HG02840 (cell line): Measurements from ENCODE around the gene CEP78.
A peak's percentile ranks its signal among the peaks of the same experiment; 100 is the strongest.
"Not testable (repeated sequence)": the region's sequence is repeated elsewhere in the genome, so short reads cannot be mapped to it uniquely, and the experiment has no call there.

Experiments used
- ATAC-seq: cut with Tn5 transposase; IDR thresholded peaks from one replicate; pipeline ENCODE4 v1.9.1; 2021; ENCODE audit warnings: mild to moderate bottlenecking, moderate library complexity, moderate number of reproducible peaks; ENCODE audit not compliant: unreplicated experiment, low FRiP score

Gene CEP78

GRCh38 chr9:78280982-78281668 lies 45.2 kb downstream of the CEP78 start:
- ATAC-seq = no peak

DNA sequence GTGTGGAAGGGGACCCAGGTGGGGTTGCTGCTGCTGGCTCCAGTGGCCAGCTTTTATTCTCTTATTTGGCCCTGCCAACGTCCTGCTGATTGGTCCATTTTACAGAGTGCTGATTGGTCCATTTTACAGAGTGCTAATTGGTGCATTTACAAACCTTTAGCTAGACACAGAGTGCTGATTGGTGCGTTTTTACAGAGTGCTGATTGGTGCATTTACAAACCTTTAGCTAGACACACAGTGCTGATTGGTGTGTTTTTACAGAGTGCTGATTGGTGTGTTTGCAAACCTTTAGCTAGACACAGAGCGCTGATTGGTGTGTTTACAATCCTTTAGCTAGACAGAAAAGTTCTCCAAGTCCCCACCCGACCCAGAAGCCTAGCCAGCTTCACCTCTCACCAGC lies 48.3 kb downstream of the CEP78 start:
- ATAC-seq = not testable (repeated sequence)

- no peak for ATAC-seq
Observed at GRCh38 chr9:78286125-78286524, 50.2 kb downstream of the CEP78 start.

GRCh38 chr9:78286946-78287388 lies 51.1 kb downstream of the CEP78 start:
- ATAC-seq = no peak

DNA sequence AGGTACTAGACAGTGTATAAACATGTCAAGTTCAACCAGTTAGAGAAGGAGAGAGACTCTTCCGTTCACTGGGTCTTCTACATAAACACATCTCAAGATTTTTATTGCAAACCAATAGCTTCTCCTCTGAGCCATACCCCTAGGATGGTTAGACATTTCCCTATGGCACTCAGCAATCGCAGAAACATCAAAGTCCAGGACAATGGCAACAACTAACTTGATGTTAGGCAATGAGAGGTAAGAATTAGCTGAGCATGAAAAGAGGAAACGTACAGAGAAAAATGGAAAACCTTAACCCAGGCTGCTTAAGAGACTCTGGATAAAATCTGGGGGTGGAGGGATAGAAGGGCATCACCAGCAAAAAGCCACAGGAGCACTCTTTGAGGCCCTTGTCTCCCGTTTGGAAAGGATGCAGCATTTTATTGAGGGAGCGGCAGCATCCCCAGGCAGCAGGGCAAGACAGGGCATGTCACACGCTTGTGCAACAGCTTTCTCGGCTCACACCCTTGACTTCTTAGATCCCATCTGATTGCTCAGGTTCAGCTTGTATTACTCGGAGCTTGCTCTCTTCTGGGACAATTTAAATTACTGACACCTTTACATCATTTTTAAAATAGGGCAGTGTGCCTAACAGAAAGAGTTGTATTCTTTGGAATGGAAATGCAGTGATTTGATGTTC lies 52.5 kb downstream of the CEP78 start:
- ATAC-seq = no peak

- no peak for ATAC-seq
Observed at GRCh38 chr9:78289474-78289873, 53.6 kb downstream of the CEP78 start.

DNA sequence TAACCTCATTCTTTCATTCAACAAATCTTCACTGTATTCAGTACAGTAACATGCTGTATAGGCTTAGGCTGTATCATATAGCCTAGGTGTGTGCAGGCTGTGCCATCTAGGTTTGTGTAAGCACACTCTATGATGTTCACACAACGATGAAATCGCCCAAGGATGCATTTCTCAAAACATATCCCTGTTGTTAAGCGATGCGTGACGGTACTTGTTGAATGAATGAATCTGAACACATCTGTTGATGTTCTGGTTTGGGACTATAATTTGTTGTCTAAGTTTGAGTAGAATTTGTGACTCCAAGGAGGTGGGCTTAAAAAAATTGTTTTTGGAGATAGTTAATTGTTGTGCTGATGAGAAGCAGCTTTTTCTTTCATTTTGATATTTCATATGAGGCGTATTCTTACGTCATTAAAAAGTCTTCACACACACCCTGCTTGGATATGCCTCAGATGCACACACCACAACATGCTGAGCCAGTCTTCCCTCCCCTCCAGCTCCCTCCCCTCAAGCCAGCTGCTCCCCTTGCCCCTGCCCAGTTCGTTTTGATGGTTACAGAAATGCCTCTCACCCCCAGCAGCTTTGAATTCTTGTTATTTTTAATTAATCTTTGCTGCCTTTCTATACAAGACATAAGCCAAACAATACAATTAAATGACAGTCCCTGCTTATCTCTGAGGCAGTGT lies 55.5 kb downstream of the CEP78 start:
- no peak for ATAC-seq

GRCh38 chr9:78292026-78292425 lies 56.2 kb downstream of the CEP78 start:
- ATAC-seq = no peak

DNA sequence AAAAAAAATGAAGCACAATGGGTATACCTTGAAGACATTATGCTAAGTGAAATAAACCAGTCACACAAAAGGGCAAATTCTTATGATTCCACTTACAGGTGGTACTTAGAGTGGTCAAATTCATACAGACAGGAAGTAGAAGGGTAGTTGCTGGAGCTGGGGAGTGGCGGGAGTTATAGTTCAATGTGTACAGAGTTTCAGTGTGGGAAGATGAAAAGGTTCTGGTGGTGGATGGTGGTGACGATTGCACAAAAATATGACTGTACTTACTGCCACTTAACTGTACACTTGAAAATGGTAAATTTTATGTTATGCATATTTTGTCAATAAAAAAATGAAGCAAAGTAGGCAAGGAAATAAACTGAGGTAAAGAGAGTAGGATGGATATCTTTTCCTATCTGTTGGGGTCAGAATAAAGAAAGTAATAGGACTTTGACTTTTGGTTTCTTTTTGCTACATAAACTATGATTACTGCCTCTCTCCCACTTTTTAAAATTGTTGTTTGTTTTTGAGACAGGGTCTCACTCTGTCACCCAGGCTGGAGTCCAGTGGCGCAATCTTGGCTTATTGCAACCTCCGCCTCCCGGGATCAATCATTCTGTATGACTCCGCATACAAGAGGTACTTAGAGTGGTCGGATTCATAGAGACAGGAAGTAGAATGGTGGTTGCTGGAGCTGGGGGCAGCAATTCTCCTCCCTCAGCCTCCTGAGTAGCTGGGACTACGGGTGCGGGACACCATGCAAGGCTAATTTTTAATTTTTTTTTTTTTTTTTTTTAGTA lies 57.0 kb downstream of the CEP78 start:
- no peak for ATAC-seq

- ATAC-seq = no peak
Observed at GRCh38 chr9:78294290-78295176, 58.7 kb downstream of the CEP78 start.

- ATAC-seq = no peak
Observed at GRCh38 chr9:78295177-78295575, 59.3 kb downstream of the CEP78 start.

DNA sequence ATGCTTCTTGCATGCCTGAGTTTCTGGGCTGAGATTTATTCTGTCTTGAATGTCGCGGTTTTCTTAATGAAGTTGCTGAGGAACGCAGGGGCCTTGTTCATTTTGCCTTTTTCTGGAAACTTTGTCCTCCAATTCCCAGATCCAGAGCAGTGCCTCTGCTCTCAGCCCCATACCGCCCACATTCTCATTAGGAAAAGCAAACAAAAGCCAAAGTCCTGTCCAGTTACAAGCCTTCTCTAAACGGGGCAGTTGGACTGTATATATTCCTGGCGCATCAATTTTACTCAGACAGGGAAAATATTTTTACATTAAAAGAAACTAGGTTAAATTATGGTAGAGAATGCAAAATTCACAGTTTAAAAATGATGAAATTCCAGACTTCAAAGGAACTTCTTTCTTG lies 59.9 kb downstream of the CEP78 start:
- no peak for ATAC-seq

- ATAC-seq = no peak
Observed at GRCh38 chr9:78296201-78296892, 60.5 kb downstream of the CEP78 start.

DNA sequence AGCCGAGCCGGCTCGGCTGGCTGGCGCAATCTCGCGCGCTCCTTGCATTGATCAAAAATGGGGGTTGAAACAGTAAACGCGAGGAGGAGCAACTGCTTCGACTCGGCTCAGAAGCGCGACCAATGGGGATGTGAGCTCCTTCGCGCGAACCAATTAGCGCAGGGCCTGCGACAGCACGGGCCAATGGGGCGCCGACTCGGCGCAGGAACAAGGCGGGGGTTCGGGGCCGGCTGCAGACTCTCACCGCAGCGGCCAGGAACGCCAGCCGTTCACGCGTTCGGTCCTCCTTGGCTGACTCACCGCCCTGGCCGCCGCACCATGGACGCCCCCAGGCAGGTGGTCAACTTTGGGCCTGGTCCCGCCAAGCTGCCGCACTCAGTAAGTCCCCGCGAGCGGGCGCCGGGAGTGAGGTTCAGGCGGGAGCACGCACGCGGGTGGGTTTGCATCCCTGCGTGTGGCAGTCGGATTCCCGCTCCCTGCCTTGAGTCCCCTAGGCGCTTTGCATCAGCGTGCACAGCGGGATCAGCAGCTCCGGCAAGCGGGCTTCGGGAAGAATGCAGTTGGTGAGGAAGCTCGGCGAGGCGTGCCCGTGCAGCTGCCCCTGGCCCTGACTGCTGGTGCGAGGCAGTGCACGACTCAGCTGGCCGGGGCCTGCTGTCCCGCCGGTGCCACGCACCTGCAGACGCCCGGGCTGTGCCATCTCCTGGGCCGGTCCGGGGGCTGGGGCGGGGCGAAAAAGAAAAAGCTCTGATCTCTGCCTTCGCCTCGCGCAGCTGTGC lies 61.2 kb downstream of the CEP78 start, which contains the start of gene PSAT1:
TSS of gene PSAT1 (plus strand) at position 233 of the 779 bp plus-strand sequence. CDS start at position 319, 86 bp downstream.
- peak; percentile 99 for ATAC-seq

DNA sequence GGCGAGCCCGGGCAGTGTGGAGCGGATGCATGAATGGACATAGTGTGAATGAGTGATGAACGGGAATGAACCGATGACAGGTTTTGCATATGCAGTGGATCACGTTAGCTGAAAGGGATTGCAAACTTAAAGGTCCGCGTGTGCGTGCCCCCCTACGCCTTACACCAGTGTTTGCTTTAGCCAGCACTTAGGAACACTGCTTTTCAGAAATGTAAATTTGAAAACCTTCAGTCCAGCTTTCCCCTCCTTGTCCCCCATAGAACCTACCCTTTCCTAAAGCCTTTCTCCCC lies 61.7 kb downstream of the CEP78 start:
- ATAC-seq = no peak

- ATAC-seq = no peak
Observed at GRCh38 chr9:78298046-78298765, 62.3 kb downstream of the CEP78 start.

GRCh38 chr9:78300209-78300608 lies 64.3 kb downstream of the CEP78 start:
- no peak for ATAC-seq

DNA sequence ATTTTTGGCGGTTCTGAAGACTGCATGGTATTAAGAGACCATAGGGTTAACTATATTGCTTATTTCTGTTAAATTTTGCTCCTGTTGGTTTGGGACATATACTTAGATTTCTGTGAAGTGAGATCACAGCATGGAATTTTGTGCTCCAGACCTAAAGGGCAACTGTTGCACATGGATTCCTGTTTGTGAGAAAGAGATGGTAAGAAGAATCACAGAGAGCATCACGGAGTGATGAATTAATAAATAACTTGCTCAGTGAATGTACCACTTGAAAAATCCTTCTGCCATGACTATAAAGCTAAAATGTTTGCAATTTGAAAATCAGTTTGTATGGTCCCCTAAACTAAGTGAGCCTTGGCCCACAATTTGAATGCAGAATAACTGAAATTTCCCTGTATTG lies 65.6 kb downstream of the CEP78 start:
- no peak for ATAC-seq
